Stimulated activated CD8-positive, alpha-beta memory T cell treated with anti-CD3 and anti-CD28 coated beads, Interleukin-7, amount 100 ng/mL, for 24 hours (primary cell): Measurements from ENCODE around the gene MAD1L1.
A peak's percentile ranks its signal among the peaks of the same experiment; 100 is the strongest.

Experiments
- DNase-seq: peaks from one replicate; pipeline ENCODE4 v3.0.0-alpha.2; 2020; ENCODE audit warnings: low read depth

MAD1L1 gene

GRCh38 chr7:2218444-2218785 lies 14.3 kb downstream of the MAD1L1 start:
- DNase-seq: no peak

- DNase-seq: no peak
Observed at GRCh38 chr7:2217716-2218443, 14.9 kb downstream of the MAD1L1 start.

GRCh38 chr7:2217206-2217605 lies 15.5 kb downstream of the MAD1L1 start:
- DNase-seq: no peak

GRCh38 chr7:2215851-2216250 lies 16.9 kb downstream of the MAD1L1 start:
- DNase-seq: no peak

- no peak for DNase-seq
Observed at GRCh38 chr7:2214636-2215035, 18.1 kb downstream of the MAD1L1 start.

GRCh38 chr7:2213551-2214215 lies 19.1 kb downstream of the MAD1L1 start:
- DNase-seq: no peak

GRCh38 chr7:2212906-2213305 lies 19.8 kb downstream of the MAD1L1 start:
- DNase-seq: no peak

GRCh38 chr7:2211926-2212325 lies 20.8 kb downstream of the MAD1L1 start:
- no peak for DNase-seq

GRCh38 chr7:2211259-2211880 lies 21.4 kb downstream of the MAD1L1 start:
- DNase-seq: no peak

- no peak for DNase-seq
Observed at GRCh38 chr7:2210551-2211258, 22.0 kb downstream of the MAD1L1 start.

GRCh38 chr7:2209961-2210323 lies 22.8 kb downstream of the MAD1L1 start:
- DNase-seq: no peak

- DNase-seq: peak; percentile 4
Observed at GRCh38 chr7:2209146-2209960, 23.4 kb downstream of the MAD1L1 start.

- DNase-seq: no peak
Observed at GRCh38 chr7:2208712-2209111, 24.0 kb downstream of the MAD1L1 start.

- no peak for DNase-seq
Observed at GRCh38 chr7:2205036-2205780, 27.5 kb downstream of the MAD1L1 start.

- DNase-seq: no peak
Observed at GRCh38 chr7:2204446-2204845, 28.3 kb downstream of the MAD1L1 start.

- no peak for DNase-seq
Observed at GRCh38 chr7:2203766-2204300, 28.9 kb downstream of the MAD1L1 start.

- no peak for DNase-seq
Observed at GRCh38 chr7:2202901-2203765, 29.6 kb downstream of the MAD1L1 start.

GRCh38 chr7:2202361-2202761 lies 30.4 kb downstream of the MAD1L1 start:
- DNase-seq: no peak

- no peak for DNase-seq
Observed at GRCh38 chr7:2201686-2202360, 30.9 kb downstream of the MAD1L1 start.
